NCI-H2107 treated with DMSO at 0.1 percent for 48 hours (cell line): ENCODE data around the gene DPF3.

ENCODE experiments used
- DNase-seq: peaks from one replicate; lab custom pipeline; 2025; ENCODE audit not compliant: unreplicated experiment; lab: John Stamatoyannopoulos, UW

Gene DPF3

DNA sequence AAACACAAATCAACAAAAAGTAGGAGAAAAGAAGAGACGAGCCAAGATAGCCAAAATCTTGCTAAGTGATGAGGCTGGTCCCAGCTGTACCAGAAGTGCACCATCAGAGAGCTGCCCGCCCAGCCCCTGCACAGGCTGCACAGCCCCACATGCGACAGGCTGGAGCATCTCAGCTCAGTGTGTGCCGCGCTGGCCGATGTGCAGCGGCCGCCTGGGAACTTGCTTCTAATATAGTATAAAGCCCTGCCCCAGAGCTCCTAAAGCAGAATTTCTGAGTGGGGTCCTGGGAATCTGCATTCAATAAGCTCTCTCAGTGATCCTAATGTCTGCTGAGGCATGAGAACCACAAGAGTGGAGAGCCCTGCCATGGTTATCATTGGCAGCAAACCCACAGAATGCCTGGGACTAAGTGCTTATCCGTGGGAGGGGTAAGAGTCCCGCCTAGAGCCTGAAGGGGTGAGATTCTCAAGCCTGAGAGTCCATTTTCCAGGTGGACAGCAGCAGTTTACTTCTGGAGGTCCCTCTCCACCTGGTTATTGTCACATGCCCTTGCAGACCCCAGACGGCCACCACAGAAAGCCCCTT lies 171.6 kb downstream of the DPF3 start:
- DNase-seq, result no peak

- no peak for DNase-seq
Observed at GRCh38 chr14:72721083-72721482, 172.8 kb downstream of the DPF3 start.

DNA sequence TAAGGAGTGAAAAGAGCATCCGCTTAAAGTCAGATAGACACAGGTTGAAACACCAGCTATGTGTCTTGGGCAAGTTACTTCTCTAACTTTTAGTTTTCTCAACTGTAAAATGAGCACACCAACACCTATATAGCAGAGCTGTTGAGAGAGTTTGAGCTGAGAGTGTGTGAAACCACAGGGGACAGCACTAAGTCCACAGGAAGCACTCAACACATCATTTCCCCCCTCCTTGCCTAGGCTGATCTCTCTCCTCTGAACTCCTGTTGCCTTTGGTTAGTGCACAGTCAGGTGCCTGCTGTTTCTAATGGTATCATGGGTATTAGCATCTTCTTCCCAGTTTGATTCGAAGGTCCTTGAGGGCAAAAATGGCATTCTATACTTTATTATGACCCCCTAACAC lies 176.7 kb downstream of the DPF3 start:
- no peak for DNase-seq

- DNase-seq, result no peak
Observed at GRCh38 chr14:72716476-72716875, 177.4 kb downstream of the DPF3 start.

GRCh38 chr14:72715850-72716228 lies 178.1 kb downstream of the DPF3 start:
- DNase-seq, result no peak

DNA sequence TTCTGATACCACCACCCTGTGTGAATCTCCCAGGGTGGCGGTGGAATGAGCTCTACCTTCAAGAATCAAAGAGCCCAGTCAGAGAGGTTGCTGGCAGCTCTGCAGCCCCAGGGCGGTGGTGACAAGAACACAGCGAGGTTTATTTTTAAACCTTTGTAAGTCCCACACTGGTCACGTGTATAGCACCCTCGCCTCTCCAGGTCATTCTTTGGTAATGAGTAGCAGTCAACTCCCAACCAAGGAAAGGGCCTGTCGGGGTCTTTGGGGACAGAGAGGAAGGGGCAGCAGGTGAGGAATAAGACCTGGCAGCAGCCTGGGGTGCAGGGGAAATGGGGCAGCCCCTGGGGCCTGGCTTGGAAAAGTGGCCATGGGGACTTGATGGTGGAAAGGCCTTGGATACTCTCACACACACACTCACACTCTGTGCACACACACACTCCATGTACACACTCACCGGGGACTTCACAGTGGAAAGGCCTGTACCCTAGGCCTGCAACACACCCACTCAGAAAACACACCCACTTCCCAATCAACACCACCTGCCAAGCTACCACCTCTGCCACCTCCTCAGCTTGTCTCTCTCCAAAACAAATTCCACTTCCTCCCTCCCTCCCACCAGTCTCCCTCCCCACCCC lies 178.6 kb downstream of the DPF3 start:
- DNase-seq, result no peak

- DNase-seq, result no peak
Observed at GRCh38 chr14:72714871-72715214, 179.1 kb downstream of the DPF3 start.

GRCh38 chr14:72714094-72714493 lies 179.8 kb downstream of the DPF3 start:
- DNase-seq, result no peak

- no peak for DNase-seq
Observed at GRCh38 chr14:72711936-72712335, 182.0 kb downstream of the DPF3 start.

- DNase-seq, result no peak
Observed at GRCh38 chr14:72709916-72710611, 183.8 kb downstream of the DPF3 start.

- no peak for DNase-seq
Observed at GRCh38 chr14:72708708-72709475, 185.0 kb downstream of the DPF3 start.

DNA sequence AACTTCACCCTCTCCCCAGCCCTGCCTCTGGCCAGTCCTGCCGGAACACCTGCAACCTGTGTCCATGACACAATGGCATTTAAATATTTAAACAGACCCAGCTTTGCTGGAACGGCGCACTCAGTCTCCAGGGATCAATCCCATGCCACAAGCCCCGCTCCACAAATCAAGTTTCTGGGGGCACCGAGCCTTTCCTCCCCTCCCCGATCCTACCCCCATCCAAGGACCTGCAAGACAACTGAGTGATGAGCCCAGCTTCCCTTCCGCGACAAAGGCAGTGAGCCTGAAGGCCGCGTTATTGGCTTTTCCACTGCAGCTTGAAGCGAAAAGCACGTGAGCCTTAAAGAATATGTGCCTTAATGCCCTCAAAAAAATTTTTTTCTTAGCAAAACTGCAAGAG lies 185.7 kb downstream of the DPF3 start:
- no peak for DNase-seq

DNA sequence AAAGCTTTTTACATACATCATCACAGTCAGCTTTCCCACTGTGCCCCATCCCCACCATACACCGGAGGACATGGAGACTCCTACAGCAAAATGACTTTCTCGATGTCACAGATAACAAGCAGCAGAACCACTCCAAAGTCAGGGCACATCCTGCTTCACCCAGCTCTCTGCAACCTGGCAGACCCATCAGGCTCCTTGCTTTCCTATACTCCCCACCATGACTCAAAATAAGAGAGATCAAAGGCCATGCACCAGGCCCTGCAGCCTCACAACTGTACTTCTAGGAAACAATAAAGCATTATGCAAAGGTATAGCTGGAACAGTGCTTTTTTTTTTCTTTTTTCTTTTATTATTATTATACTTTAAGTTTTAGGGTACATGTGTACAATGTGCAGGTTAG lies 187.4 kb downstream of the DPF3 start:
- DNase-seq, result no peak

DNA sequence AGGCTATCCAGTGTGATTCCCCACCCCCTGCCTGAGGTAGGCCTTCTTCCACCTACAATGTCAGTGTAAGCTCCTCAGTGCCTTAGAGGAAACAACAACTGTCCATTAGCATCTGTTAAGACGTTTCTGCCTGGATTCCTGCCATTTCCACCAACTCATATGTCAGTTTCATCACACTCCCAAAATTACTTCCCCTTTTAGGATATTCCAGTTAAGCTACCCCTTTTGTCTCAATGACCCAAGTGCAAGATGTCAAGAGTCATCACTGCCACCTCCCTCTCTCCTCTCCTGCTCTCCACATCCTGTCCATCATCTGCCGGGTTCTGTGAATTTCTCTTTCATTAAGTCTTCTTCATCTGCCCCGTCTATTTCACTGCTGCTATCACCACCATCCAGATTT lies 189.4 kb downstream of the DPF3 start:
- DNase-seq, result no peak

GRCh38 chr14:72701605-72702004 lies 192.3 kb downstream of the DPF3 start:
- no peak for DNase-seq

- DNase-seq, result no peak
Observed at GRCh38 chr14:72701237-72701565, 192.7 kb downstream of the DPF3 start.

DNA sequence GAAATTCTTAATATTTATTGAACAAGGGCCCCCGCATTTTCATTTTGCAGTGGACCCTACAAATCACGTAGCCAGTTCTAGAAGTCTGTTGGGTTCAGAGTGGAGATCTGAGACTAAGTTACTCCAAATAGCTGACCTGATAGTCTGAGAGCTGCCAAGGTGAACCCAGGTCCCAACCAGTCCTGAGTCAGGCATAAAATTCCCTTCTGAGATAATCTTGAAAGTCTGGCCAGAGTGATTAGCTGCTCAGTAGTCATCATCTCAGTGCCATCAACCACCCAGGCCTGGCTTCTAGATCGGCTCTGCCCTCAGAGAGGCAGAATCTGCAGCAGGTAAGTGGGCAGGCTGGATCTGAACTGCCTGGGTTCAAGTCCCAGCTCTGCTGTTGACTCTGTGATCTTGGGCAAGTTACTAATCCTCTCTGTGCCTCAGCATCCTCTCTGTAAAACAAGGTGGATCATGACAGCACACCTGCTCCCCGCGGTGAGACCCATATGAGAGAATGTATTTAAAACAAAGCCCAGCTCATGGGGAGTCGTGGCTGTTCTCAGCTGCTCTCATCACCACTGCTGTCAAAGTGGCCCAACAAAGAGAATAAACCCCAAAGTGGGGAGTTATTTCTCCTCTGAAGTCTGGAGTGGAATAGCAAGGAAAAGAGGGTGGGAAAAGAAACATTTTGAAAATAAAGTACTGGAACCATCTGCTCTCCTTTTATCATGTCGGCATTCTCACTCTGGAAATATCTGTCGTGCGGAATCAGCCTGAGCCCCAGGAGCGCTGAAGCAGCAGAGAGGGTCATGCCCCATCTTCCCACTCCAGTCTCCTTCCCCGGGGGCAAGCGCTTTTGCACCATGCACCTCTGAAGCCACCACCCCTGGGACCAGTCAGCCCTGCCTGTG lies 193.3 kb downstream of the DPF3 start:
- no peak for DNase-seq

DNA sequence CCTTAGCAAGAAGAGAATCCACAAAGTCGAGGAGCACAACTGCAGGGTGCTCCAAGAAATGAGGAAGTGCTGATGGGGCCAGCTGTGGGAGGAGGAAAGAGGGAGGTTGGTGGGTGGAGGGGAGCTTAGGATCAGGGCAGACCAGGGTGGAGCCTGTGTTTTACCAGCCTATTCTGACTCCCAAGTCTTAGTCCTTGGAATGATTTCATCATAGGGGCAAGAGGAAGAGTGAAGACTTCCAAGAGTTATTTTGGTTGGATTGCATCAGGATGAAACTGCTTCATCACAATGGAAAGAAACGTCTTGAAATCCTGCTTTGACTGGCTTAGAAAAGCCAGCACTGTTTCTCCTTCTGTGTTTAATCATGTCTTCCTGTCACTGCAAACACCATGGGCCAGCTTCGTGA lies 194.0 kb downstream of the DPF3 start:
- DNase-seq, result no peak

DNA sequence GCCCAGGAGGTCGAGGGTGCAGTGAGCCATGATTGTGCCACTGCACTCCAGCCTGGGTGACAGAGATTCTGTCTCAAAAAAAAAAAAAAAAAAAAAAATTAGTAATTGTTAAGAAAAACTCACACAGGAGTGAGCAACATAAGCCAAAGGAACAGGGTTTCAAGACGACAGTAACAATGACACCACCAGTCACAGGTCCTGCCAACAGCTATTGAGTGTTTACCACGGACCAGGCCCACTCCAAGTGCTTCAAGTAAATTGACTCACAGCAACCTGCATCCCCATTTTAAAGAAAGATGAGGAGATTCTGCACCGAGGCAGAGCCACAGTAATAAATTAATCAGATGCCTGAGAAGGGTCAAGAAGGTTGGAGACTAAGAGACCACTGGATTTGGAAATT lies 194.5 kb downstream of the DPF3 start:
- DNase-seq, result no peak

DNA sequence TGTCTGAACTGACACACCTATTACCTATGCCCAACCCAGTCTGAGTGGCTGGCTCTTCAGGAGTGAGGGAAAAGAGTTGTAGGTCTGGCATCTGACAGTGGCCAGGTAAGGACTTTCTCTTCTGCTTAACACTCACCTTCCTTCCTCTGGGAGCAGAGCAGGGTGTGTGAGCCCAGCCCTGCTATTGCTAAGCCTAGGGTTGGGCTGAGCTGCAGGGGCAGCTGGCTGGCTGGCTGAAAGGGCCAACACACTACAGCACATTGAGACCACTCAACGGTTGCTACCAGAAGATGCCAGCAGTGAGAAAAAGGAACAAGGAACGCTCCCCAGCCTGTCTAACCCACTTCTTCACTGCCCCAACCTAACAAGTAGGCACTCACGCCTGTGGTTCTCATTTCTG lies 201.2 kb downstream of the DPF3 start:
- no peak for DNase-seq

- DNase-seq, result no peak
Observed at GRCh38 chr14:72690324-72690723, 203.6 kb downstream of the DPF3 start.
